Mesenchymal stem cell (in vitro differentiated cells and primary cell): ENCODE measurements around the gene EVA1B.

Experiments
- DNase-seq: peaks from one replicate; pipeline ENCODE4 v3.0.0-alpha.2; 2013
- H2AFZ ChIP-seq: one replicate; pipeline ENCODE4 v1.6.1; 2013; ENCODE audit warnings: low read depth, mild to moderate bottlenecking, control low read depth, inconsistent platforms, low read length, moderate library complexity
- H2AK5ac ChIP-seq: 2 replicates; pipeline ENCODE4 v1.6.1; 2013; ENCODE audit warnings: low read length, moderate library complexity, mild to moderate bottlenecking, inconsistent platforms; ENCODE audit not compliant: severe bottlenecking
- H2BK120ac ChIP-seq: one replicate; pipeline ENCODE4 v1.6.1; 2013; ENCODE audit warnings: low read depth, mild to moderate bottlenecking, inconsistent platforms, low read length, moderate library complexity
- H2BK12ac ChIP-seq, 2 experiments: one replicate each; pipeline ENCODE4 v1.6.1; 2013; ENCODE audit warnings: inconsistent platforms in 2 of 2, low read length in 2 of 2, mild to moderate bottlenecking in 2 of 2, moderate library complexity in 2 of 2, control low read depth in 1 of 2
- H2BK15ac ChIP-seq: one replicate; pipeline ENCODE4 v1.6.1; 2013; ENCODE audit warnings: mild to moderate bottlenecking, low read depth, inconsistent platforms; ENCODE audit not compliant: poor library complexity, severe bottlenecking
- H2BK5ac ChIP-seq: 2 replicates; pipeline ENCODE4 v1.6.1; 2013; ENCODE audit warnings: low read depth, mild to moderate bottlenecking, low read length, control low read depth, inconsistent platforms; ENCODE audit not compliant: poor library complexity, severe bottlenecking
- H3K14ac ChIP-seq, 2 experiments: one replicate each; pipeline ENCODE4 v1.6.1; 2013; ENCODE audit warnings: inconsistent platforms in 2 of 2, low read length in 2 of 2, control low read depth in 1 of 2, mild to moderate bottlenecking in 1 of 2, moderate library complexity in 1 of 2
- H3K18ac ChIP-seq, 2 experiments: one replicate each; pipeline ENCODE4 v1.6.1; 2013; ENCODE audit warnings: inconsistent platforms in 2 of 2, low read length in 2 of 2, control low read depth in 1 of 2, low read depth in 1 of 2, mild to moderate bottlenecking in 1 of 2
- H3K23ac ChIP-seq, 2 experiments: one replicate each; pipeline ENCODE4 v1.6.1; 2013; ENCODE audit warnings: inconsistent platforms in 2 of 2, low read length in 2 of 2, mild to moderate bottlenecking in 2 of 2, moderate library complexity in 2 of 2, control low read depth in 1 of 2
- H3K27ac ChIP-seq: 2 replicates; pipeline ENCODE4 v1.5.1; 2013; ENCODE audit warnings: mild to moderate bottlenecking, moderate library complexity, low read length, control low read depth, inconsistent platforms; ENCODE audit not compliant: poor library complexity, severe bottlenecking
- H3K27me3 ChIP-seq, 2 experiments: 2 replicates each; pipeline versions ENCODE4 v1.6.1 to v1.7.0; 2013; ENCODE audit warnings: low read length in 2 of 2, mild to moderate bottlenecking in 2 of 2, moderate library complexity in 2 of 2, control low read depth in 1 of 2, inconsistent platforms in 1 of 2; ENCODE audit not compliant: control insufficient read depth in 1 of 2, insufficient read depth in 1 of 2
- H3K36me3 ChIP-seq, 2 experiments: 2 replicates each; pipeline versions ENCODE4 v1.6.1 to v1.7.0; 2013; ENCODE audit warnings: low read length in 2 of 2, control low read depth in 1 of 2, inconsistent platforms in 1 of 2, low read depth in 1 of 2, mild to moderate bottlenecking in 1 of 2; ENCODE audit not compliant: insufficient read depth in 2 of 2, control insufficient read depth in 1 of 2
- H3K4ac ChIP-seq, 2 experiments: one replicate each; pipeline ENCODE4 v1.6.1; 2013; ENCODE audit warnings: inconsistent platforms in 2 of 2, low read length in 2 of 2, mild to moderate bottlenecking in 2 of 2, moderate library complexity in 2 of 2, control low read depth in 1 of 2, low read depth in 1 of 2
- H3K4me1 ChIP-seq: 2 replicates; pipeline ENCODE4 v1.6.1; 2013; ENCODE audit warnings: low read depth, low read length, control low read depth; ENCODE audit not compliant: control insufficient read depth, insufficient read depth
- H3K4me2 ChIP-seq: 2 replicates; pipeline ENCODE4 v1.6.1; 2013; ENCODE audit warnings: low read length, mild to moderate bottlenecking, inconsistent platforms; ENCODE audit not compliant: poor library complexity, severe bottlenecking
- H3K4me3 ChIP-seq, 2 experiments: 2 replicates each; pipeline versions ENCODE4 v1.5.1 to v1.7.0; 2013; ENCODE audit warnings: low read length in 2 of 2, mild to moderate bottlenecking in 2 of 2, control low read depth in 1 of 2, low read depth in 1 of 2; ENCODE audit not compliant: insufficient read depth in 1 of 2
- H3K79me1 ChIP-seq: replicated peaks from 2 replicates; pipeline ENCODE4 v1.6.1; 2013; ENCODE audit warnings: mild to moderate bottlenecking, control low read depth, low read length, inconsistent platforms; ENCODE audit not compliant: poor library complexity, severe bottlenecking
- H3K9ac ChIP-seq: 2 replicates; pipeline ENCODE4 v1.7.0; 2013; ENCODE audit warnings: mild to moderate bottlenecking, low read length, moderate library complexity
- H3K9me3 ChIP-seq: 2 replicates; pipeline ENCODE4 v1.7.0; 2013; ENCODE audit warnings: mild to moderate bottlenecking, low read length; ENCODE audit not compliant: control insufficient read depth
- H4K8ac ChIP-seq: one replicate; pipeline ENCODE4 v1.6.1; 2013; ENCODE audit warnings: inconsistent platforms, mild to moderate bottlenecking, low read length, moderate library complexity
- H4K91ac ChIP-seq: one replicate; pipeline ENCODE4 v1.6.1; 2013; ENCODE audit warnings: mild to moderate bottlenecking, low read length, inconsistent platforms
- WGBS: methylation state at CpG from one replicate; pipeline ENCODE4 v1.1.7; 2013; ENCODE audit warnings: mixed read lengths; 5-methylcytosine and 5-hydroxymethylcytosine counted together

EVA1B gene

DNA sequence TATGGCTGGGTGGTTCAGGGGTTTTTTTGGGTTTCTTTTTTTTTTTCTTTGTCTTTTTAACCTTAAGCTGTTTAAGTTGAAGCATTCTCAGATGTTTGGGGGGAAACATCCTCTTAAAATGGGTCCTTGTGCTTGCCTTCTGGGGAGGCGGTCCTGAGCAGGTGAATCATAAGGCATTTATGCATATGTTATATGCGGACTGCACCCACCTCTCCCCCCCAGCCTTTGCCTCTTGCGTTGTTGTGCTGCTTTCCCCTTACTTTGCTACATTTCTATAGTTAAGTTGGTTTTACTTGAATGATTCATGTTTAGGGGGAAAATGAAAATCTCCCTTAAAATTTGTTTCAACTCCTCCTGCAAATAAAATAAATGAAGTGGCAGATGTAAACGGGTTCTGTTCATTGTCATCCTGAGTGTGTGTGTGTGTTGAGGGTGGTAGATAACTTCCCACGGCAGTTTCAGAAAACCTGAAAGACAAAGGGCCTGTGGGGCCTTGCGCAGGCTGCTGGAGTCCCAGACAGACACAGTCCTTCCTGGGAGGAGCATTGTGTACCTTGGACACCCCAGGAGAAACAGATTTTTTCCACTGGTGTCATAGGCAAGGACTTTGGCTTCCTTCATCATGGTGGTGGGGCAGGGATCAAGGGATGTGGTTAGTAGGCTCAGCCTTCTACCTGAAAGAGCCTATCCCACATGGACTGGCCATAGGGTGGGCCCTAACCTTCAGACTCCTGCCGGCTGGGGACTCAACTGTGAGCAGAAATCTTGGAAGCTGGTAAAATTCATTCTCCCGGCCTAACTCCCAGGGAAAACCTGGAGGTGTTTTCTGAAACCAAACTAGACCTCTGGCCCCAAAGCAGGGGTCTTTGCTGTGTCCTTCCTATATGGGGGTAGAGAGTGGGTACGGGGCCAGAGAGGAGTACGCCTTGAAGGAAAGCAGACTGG is 18.2 kb downstream of the EVA1B start:
- Histone ChIP-seq H4K91ac (no peak overlapping the region), H3K9me3 (no peaks in the 10 kb centered on the region), H3K18ac (peak overlapping the region in 1 of 2 experiments; percentile 2), H3K27ac (no peak overlapping the region), H2AFZ (no peak overlapping the region), H3K23ac (no peak overlapping the region), H3K27me3 (no peaks in the 10 kb centered on the region), H4K8ac (peak overlapping the region; percentile 25), H3K14ac (no peak overlapping the region), H3K4me1 (peaks cover 25% of the 10 kb centered on the region), H3K79me1 (peaks cover 39% of the 10 kb centered on the region), H3K36me3 (peaks cover 58 to 61% of the 10 kb centered on the region in 2 experiments), H2AK5ac (peak overlapping the region; percentile 27), H3K9ac (no peak overlapping the region), H2BK15ac (no peak overlapping the region), H2BK5ac (no peak overlapping the region), H2BK120ac (no peak overlapping the region), H2BK12ac (no peak overlapping the region), H3K4me2 (no peak overlapping the region), H3K4me3 (no peak overlapping the region), H3K4ac (no peak overlapping the region)
- peak; percentile 39 for DNase-seq
- 90% methylated on average over 8 of the region's 10 CpGs for WGBS

DNA sequence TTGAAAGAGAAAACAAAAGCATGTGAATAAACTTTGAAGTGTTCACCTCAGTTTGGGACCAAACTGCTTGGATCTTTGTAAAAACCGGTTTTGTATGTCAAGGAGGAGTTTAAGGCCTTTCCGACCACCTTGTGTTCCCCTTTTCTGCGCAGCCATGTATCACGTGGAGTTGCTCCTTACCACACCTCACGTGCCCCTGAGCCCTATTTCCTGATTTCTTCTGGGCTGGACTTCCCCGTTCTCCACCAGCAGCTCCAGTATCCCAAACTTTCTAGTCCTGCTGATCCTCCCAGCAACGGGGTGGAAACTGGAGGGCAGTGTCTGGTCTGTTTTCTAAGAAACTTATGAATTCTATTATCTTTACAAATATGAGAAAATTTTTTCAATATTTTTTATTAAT is 18.9 kb downstream of the EVA1B start:
- H2BK120ac ChIP-seq = no peak overlapping the region
- no peak overlapping the region for H2BK12ac ChIP-seq
- H3K23ac ChIP-seq = no peak overlapping the region
- peaks cover 58 to 60% of the 10 kb centered on the region in 2 experiments for H3K36me3 ChIP-seq
- no peak overlapping the region for H4K8ac ChIP-seq
- H3K9ac ChIP-seq = no peak overlapping the region
- H3K18ac ChIP-seq = no peak overlapping the region
- no peak for DNase-seq
- H2AK5ac ChIP-seq = no peak overlapping the region
- no peak overlapping the region for H3K27ac ChIP-seq
- H3K4me1 ChIP-seq = peaks cover 25% of the 10 kb centered on the region
- no peak overlapping the region for H3K4me2 ChIP-seq
- H2BK15ac ChIP-seq = no peak overlapping the region
- no peaks in the 10 kb centered on the region for H3K9me3 ChIP-seq
- H3K27me3 ChIP-seq = no peaks in the 10 kb centered on the region
- 98% methylated on average over 5 of the region's 7 CpGs for WGBS
- H3K4me3 ChIP-seq = no peak overlapping the region
- H3K14ac ChIP-seq = no peak overlapping the region
- H2BK5ac ChIP-seq = no peak overlapping the region
- H3K4ac ChIP-seq = no peak overlapping the region
- H3K79me1 ChIP-seq = peaks cover 38% of the 10 kb centered on the region
- H2AFZ ChIP-seq = no peak overlapping the region
- no peak overlapping the region for H4K91ac ChIP-seq

DNA sequence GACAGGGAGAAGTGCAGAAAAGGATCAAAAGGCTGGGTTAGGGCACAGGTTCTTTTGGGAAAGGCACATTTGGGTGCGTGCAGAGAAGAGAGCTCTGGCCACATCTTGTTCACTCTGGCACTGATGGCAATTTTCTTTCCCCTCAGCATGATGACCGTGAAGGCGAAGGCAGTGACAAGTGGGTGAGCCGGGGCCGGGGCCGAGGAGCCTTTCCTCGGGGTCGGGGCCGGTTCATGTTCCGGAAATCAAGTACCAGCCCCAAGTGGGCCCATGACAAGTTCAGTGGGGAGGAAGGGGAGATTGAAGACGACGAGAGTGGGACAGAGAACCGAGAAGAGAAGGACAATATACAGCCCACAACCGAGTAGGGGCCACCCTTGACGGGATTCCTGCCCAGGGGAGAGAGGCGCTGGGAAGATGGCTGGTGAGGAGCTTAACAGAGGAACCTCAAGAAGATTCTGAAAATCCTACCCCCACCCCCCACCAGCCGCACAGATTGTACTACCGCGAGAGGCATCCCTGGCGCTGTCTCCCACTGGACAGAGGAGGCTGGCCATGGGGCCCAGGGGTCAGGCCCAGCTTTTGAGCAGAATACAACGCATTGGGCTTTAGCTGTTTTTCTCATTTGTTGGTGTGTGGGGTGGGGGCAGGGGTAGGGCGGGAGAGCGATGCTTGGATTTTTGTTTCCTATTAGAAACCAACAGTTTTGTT is 19.6 kb downstream of the EVA1B start:
- Histone ChIP-seq H3K27me3 (no peaks in the 10 kb centered on the region), H3K36me3 (peaks cover 61 to 62% of the 10 kb centered on the region in 2 experiments), H4K91ac (no peak overlapping the region), H3K14ac (no peak overlapping the region), H3K4ac (no peak overlapping the region), H3K79me1 (peaks cover 36% of the 10 kb centered on the region), H3K4me1 (peaks cover 25% of the 10 kb centered on the region), H4K8ac (no peak overlapping the region), H3K27ac (no peak overlapping the region), H3K9ac (no peak overlapping the region), H3K4me2 (no peak overlapping the region), H2AK5ac (no peak overlapping the region), H2BK15ac (no peak overlapping the region), H3K23ac (no peak overlapping the region), H3K18ac (no peak overlapping the region), H2BK5ac (no peak overlapping the region), H3K4me3 (no peak overlapping the region), H2AFZ (no peak overlapping the region), H3K9me3 (no peaks in the 10 kb centered on the region), H2BK12ac (no peak overlapping the region), H2BK120ac (no peak overlapping the region)
- DNase-seq = no peak
- WGBS = 94% methylated on average over 18 of the region's 23 CpGs

DNA sequence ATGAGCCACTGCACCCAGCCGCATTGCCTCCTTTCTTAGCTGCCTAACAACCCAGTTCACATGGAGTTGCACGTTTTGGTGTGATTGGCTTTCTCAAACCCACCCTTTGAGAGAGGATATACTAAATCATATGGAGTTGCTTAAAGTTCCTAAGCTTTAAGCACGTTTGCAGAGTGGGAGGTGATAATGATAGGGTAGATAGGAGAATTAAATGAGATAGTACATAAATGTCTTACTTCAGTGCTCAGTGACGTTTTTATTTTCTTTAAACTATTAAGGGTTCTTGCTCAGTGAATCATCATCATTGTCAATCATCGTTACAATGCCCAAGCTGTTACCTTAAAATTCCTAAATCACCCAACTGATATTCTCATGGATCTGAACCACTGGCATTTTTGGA is 20.2 kb downstream of the EVA1B start:
- no peak overlapping the region for H3K4me2 ChIP-seq
- no peak overlapping the region for H2BK12ac ChIP-seq
- peaks cover 25% of the 10 kb centered on the region for H3K4me1 ChIP-seq
- no peaks in the 10 kb centered on the region for H3K9me3 ChIP-seq
- no peak overlapping the region for H3K4ac ChIP-seq
- H2AFZ ChIP-seq = no peak overlapping the region
- H2BK15ac ChIP-seq = no peak overlapping the region
- no peak overlapping the region for H3K14ac ChIP-seq
- 88% methylated on average over 5 of the region's 5 CpGs for WGBS
- no peak overlapping the region for H2AK5ac ChIP-seq
- H2BK5ac ChIP-seq = no peak overlapping the region
- no peak overlapping the region for H3K4me3 ChIP-seq
- no peak overlapping the region for H4K91ac ChIP-seq
- H3K9ac ChIP-seq = no peak overlapping the region
- peaks cover 63 to 67% of the 10 kb centered on the region in 2 experiments for H3K36me3 ChIP-seq
- no peak for DNase-seq
- H3K27me3 ChIP-seq = no peaks in the 10 kb centered on the region
- peaks cover 39% of the 10 kb centered on the region for H3K79me1 ChIP-seq
- no peak overlapping the region for H3K27ac ChIP-seq
- H3K23ac ChIP-seq = no peak overlapping the region
- no peak overlapping the region for H4K8ac ChIP-seq
- H2BK120ac ChIP-seq = no peak overlapping the region
- H3K18ac ChIP-seq = no peak overlapping the region
